Ovary (tissue), 3 donors: ENCODE measurements around the gene ATP9A.

Source experiments
- CTCF ChIP-seq, 3 donors: fragments of 450-650 bp in 2 of 3; fragments of 200-600 bp in 1 of 3; IDR thresholded peaks; one replicate each; pipeline versions ENCODE4 v1.5.1 to v1.8.0; 2016 to 2022; ENCODE audit warnings: antibody characterized with exemption in 3 of 3, mild to moderate bottlenecking in 1 of 3
- POLR2A ChIP-seq: fragments of 450-650 bp; IDR thresholded peaks from one replicate; pipeline ENCODE4 v1.6.1; 2017; ENCODE audit warnings: antibody characterized with exemption, mild to moderate bottlenecking, moderate library complexity
- donor health status: DM: no; HTN: no; CAD: no.

GRCh38 chr20:51801823-51802123 is 33.6 kb upstream of the ATP9A start:
- no peak for TF ChIP-seq CTCF (IDR thresholded peaks at IDR 0.05)
- TF ChIP-seq POLR2A = no peak
